K562 (cell line): ENCODE results near the gene AP1AR. TPM values are rescaled to one million over a fixed set of nuclear protein-coding genes. Genes with fewer than 3 reads are reported as not detected.

ENCODE experiments used
- CBX1 ChIP-seq: sonication (generic); IDR thresholded peaks from 2 replicates; pipeline ENCODE4 v1.6.1; 2016; ENCODE audit warnings: antibody characterized with exemption, low read depth, mild to moderate bottlenecking
- CCNT2 ChIP-seq: IDR thresholded peaks from 2 replicates; pipeline ENCODE4 v1.6.1; 2011; ENCODE audit warnings: borderline replicate concordance, low read depth, mild to moderate bottlenecking, moderate library complexity, mixed read lengths, low read length; ENCODE audit not compliant: insufficient read length; ENCODE audit errors: extremely low read depth
- CREB1 ChIP-seq, 2 experiments: sonication (generic) in 1 of 2; formaldehyde crosslinking in 1 of 2; IDR thresholded peaks; 2 replicates each; pipeline versions ENCODE4 v1.6.1 to v1.8.0; 2012 to 2022; ENCODE audit warnings: inconsistent platforms in 1 of 2, mild to moderate bottlenecking in 1 of 2, missing genetic modification reagents in 1 of 2, moderate library complexity in 1 of 2
- ETS2 ChIP-seq: IDR thresholded peaks from 2 replicates; pipeline ENCODE4 v1.6.1; 2016; ENCODE audit warnings: borderline replicate concordance, missing genetic modification characterization, mild to moderate bottlenecking, moderate library complexity, missing compliant biosample characterization; ENCODE audit not compliant: poor library complexity, severe bottlenecking
- ETV6 ChIP-seq, 3 experiments: fragments of 150-350 bp in 1 of 3; sonication (generic) in 1 of 3; formaldehyde crosslinking in 1 of 3; IDR thresholded peaks; 2 replicates each; pipeline versions ENCODE4 v1.6.1 to v1.8.0; 2014 to 2022; ENCODE audit warnings: borderline replicate concordance in 2 of 3, low read depth in 2 of 3, antibody characterized with exemption in 1 of 3, low read length in 1 of 3, mild to moderate bottlenecking in 1 of 3, missing genetic modification reagents in 1 of 3
- FOXM1 ChIP-seq, 2 experiments: fragments of 450-650 bp in 1 of 2; sonication (generic) in 1 of 2; formaldehyde crosslinking in 1 of 2; IDR thresholded peaks; 2 replicates each; pipeline versions ENCODE4 v1.6.1 to v1.9.0; 2017 to 2022; ENCODE audit warnings: low read depth in 2 of 2, mild to moderate bottlenecking in 2 of 2, missing genetic modification reagents in 1 of 2, moderate library complexity in 1 of 2
- GABPA ChIP-seq: fragments of 200-800 bp; sonication (Bioruptor generic); conservative IDR thresholded peaks from 2 replicates; pipeline ENCODE4 v1.6.1; 2016; ENCODE audit warnings: low read depth, missing genetic modification characterization, missing compliant biosample characterization
- HDAC1 ChIP-seq, 2 experiments: fragments of 450-650 bp; IDR thresholded peaks; 2 replicates each; pipeline ENCODE4 v1.6.1; 2016 to 2017; ENCODE audit warnings: inconsistent platforms in 1 of 2, mild to moderate bottlenecking in 1 of 2, moderate library complexity in 1 of 2
- JUNB ChIP-seq: fragments of 450-650 bp; formaldehyde crosslinking; conservative IDR thresholded peaks from 2 replicates; pipeline ENCODE4 v1.4.0; 2020; ENCODE audit warnings: mild to moderate bottlenecking
- KDM4B ChIP-seq, 2 experiments: fragments of 450-650 bp in 1 of 2; sonication (generic) in 1 of 2; IDR thresholded peaks; 2 replicates each; pipeline ENCODE4 v1.6.1; 2016 to 2017; ENCODE audit warnings: borderline replicate concordance in 2 of 2, antibody characterized with exemption in 1 of 2, low read depth in 1 of 2, mild to moderate bottlenecking in 1 of 2
- TEAD1 ChIP-seq, 2 experiments: fragments of 450-650 bp in 1 of 2; sonication (generic) in 1 of 2; formaldehyde crosslinking; IDR thresholded peaks; 2 replicates each; pipeline versions ENCODE4 v1.4.0 to v1.8.0; 2020 to 2022; ENCODE audit warnings: mild to moderate bottlenecking in 2 of 2, missing genetic modification reagents in 1 of 2
- polyA plus RNA-seq, 8 experiments: library from polyadenylated mRNA; depleted of rRNA in 4 of 8; stranded (reverse) in 5 of 8; unstranded in 3 of 8; fragments of >200 nt; fragmentation: Nextera tagmentation in 2 of 8; fragmentation: Illumina TruSeq in 1 of 8; extraction: Ambion mirVana in 2 of 8; extraction: Trizol in 1 of 8; gene quantifications; 2 replicates each; pipeline versions ENCODE4 v1.2.1 to v1.2.3, GENCODE V29; 2011 to 2014; ENCODE audit warnings: inconsistent platforms in 1 of 8, missing spikeins in 1 of 8
- total RNA-seq, 7 experiments: library from RNA; depleted of rRNA in 6 of 7; stranded (reverse); fragments of >200 nt in 6 of 7; fragmentation: Illumina TruSeq in 2 of 7; extraction: Trizol in 2 of 7; gene quantifications; 2 replicates each; pipeline versions ENCODE4 v1.2.1 to v1.2.3, GENCODE V29; 2011 to 2021; ENCODE audit warnings: low replicate concordance in 1 of 7
- TF ChIP-seq, protein P1 (sequence below): fragments of 450-650 bp; IDR thresholded peaks from 2 replicates; pipeline ENCODE4 v1.6.1; 2016; ENCODE audit warnings: borderline replicate concordance
- TF ChIP-seq, protein P2 (sequence below): fragments of 250-450 bp; sonication (Bioruptor Pico); IDR thresholded peaks from 2 replicates; pipeline ENCODE4 v1.4.0; 2020
- TF ChIP-seq, protein P3 (sequence below): sonication (generic); formaldehyde crosslinking; IDR thresholded peaks from 2 replicates; pipeline ENCODE4 v1.8.0; 2022; ENCODE audit warnings: mild to moderate bottlenecking, missing genetic modification reagents

AP1AR gene
- total and polyA plus RNA-seq, 9 of the 15 experiments (the other 6 are each of a cell fraction or from before 2014, with no cell fraction given) = 2.6 to 20.7 (median 12.2) TPM

DNA sequence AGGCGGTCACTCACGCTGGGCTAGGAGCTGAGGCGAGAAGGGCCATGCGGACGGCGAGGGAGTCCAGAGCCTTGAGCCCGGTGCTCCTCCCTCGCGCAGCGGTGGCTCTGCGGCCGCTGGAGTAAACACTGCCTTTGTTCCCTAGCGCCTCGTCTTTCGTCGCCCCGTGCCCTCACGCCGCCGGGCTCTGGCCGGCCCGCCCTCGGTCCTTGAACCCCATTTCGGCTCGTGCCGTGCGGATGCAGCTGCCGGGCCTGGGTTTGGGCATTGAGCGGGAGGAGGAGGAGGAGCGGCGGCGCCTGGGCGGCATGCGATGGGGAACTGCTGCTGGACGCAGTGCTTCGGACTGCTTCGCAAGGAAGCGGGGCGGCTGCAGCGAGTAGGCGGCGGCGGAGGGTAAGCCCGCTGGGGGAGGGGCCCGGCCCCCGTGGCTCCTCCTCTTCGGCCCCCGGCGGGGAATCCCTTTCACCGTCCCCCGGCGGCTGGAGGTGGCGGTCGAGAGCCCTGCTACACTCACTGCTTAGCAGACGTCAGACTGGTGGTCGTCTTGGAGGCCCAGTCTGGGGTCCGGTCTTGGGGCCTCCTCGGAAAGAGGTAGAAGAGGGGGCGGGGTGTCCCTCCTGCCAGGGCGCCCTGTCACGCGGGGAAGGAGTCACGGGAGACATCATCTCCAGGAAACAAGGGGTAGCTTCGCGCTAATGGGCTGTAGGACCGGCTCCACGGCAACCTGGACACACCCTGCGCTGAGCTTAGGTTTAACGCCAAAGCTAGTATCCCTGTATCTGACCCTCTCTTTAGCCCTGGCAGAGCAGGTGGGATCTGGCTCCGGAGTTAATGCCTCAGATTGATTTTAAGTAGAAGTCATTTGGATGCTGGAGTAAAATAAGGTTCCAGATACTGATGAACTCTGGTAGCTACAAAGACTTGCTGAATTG lies at the start of gene AP1AR (continued):
- TF ChIP-seq, protein P1, sequence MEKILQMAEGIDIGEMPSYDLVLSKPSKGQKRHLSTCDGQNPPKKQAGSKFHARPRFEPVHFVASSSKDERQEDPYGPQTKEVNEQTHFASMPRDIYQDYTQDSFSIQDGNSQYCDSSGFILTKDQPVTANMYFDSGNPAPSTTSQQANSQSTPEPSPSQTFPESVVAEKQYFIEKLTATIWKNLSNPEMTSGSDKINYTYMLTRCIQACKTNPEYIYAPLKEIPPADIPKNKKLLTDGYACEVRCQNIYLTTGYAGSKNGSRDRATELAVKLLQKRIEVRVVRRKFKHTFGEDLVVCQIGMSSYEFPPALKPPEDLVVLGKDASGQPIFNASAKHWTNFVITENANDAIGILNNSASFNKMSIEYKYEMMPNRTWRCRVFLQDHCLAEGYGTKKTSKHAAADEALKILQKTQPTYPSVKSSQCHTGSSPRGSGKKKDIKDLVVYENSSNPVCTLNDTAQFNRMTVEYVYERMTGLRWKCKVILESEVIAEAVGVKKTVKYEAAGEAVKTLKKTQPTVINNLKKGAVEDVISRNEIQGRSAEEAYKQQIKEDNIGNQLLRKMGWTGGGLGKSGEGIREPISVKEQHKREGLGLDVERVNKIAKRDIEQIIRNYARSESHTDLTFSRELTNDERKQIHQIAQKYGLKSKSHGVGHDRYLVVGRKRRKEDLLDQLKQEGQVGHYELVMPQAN = peak; percentile 90
- TF ChIP-seq FOXM1 (IDR thresholded peaks at IDR 0.05; ENCODE audit: low read depth) (no peak), FOXM1 (CRISPR knock-in tag; IDR thresholded peaks at IDR 0.05; ENCODE audit: low read depth) (no peak), HDAC1 (IDR thresholded peaks at IDR 0.05) (peak in 1 of 2 experiments; percentile 80; a peak in 2 of 4 replicates), CREB1 (IDR thresholded peaks at IDR 0.05) (no peak), CREB1 (CRISPR knock-in tag; IDR thresholded peaks at IDR 0.05) (0 out of 2 replicates have a peak, but pooled peaks have one; percentile 1), TEAD1 (CRISPR knock-in tag; IDR thresholded peaks at IDR 0.05) (peak in 1 of 2 experiments; percentile 34; a peak in 1 of 4 replicates), ETV6 (IDR thresholded peaks at IDR 0.05; ENCODE audit: borderline replicate concordance in 1 of 2, low read depth in 2 of 2, low read length in 1 of 2) (0 out of 4 replicates have a peak, but pooled peaks of 1 of the 2 experiments have one; percentile 5), ETV6 (CRISPR knock-in tag; IDR thresholded peaks at IDR 0.05; ENCODE audit: borderline replicate concordance) (no peak), ETS2 (tag) (no peak), KDM4B (IDR thresholded peaks at IDR 0.05; ENCODE audit: borderline replicate concordance in 2 of 2, low read depth in 1 of 2) (0 out of 4 replicates have a peak, but pooled peaks of 1 of the 2 experiments have one; percentile 70), JUNB (CRISPR knock-in tag) (no peak), CCNT2 (peak; percentile 45), CBX1 (peak; percentile 89; the same call in 1 of the 2 replicates), GABPA (tag) (peak; percentile 78; the same call in 1 of the 2 replicates)
- TF ChIP-seq, protein P2, sequence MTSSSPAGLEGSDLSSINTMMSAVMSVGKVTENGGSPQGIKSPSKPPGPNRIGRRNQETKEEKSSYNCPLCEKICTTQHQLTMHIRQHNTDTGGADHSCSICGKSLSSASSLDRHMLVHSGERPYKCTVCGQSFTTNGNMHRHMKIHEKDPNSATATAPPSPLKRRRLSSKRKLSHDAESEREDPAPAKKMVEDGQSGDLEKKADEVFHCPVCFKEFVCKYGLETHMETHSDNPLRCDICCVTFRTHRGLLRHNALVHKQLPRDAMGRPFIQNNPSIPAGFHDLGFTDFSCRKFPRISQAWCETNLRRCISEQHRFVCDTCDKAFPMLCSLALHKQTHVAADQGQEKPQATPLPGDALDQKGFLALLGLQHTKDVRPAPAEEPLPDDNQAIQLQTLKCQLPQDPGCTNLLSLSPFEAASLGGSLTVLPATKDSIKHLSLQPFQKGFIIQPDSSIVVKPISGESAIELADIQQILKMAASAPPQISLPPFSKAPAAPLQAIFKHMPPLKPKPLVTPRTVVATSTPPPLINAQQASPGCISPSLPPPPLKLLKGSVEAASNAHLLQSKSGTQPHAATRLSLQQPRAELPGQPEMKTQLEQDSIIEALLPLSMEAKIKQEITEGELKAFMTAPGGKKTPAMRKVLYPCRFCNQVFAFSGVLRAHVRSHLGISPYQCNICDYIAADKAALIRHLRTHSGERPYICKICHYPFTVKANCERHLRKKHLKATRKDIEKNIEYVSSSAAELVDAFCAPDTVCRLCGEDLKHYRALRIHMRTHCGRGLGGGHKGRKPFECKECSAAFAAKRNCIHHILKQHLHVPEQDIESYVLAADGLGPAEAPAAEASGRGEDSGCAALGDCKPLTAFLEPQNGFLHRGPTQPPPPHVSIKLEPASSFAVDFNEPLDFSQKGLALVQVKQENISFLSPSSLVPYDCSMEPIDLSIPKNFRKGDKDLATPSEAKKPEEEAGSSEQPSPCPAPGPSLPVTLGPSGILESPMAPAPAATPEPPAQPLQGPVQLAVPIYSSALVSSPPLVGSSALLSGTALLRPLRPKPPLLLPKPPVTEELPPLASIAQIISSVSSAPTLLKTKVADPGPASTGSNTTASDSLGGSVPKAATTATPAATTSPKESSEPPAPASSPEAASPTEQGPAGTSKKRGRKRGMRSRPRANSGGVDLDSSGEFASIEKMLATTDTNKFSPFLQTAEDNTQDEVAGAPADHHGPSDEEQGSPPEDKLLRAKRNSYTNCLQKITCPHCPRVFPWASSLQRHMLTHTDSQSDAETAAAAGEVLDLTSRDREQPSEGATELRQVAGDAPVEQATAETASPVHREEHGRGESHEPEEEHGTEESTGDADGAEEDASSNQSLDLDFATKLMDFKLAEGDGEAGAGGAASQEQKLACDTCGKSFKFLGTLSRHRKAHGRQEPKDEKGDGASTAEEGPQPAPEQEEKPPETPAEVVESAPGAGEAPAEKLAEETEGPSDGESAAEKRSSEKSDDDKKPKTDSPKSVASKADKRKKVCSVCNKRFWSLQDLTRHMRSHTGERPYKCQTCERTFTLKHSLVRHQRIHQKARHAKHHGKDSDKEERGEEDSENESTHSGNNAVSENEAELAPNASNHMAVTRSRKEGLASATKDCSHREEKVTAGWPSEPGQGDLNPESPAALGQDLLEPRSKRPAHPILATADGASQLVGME (CRISPR knock-in tag) = peak; percentile 31; the same call in 1 of the 2 replicates
- TF ChIP-seq, protein P3, sequence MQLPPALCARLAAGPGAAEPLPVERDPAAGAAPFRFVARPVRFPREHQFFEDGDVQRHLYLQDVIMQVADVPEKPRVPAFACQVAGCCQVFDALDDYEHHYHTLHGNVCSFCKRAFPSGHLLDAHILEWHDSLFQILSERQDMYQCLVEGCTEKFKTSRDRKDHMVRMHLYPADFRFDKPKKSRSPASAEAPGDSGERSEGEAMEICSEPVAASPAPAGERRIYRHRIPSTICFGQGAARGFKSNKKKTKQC (CRISPR knock-in tag) = peak; percentile 78
